ENCODE measurements around the gene CPVL.

Gene CPVL

GRCh38 chr7:29179115-29179514 lies 32.8 kb upstream of the CPVL start:
- no peaks in the 10 kb centered on the region for H3K27me3 ChIP-seq (ENCODE audit: control insufficient read depth, insufficient read depth, low read length)
- no peak overlapping the region for H3K4me3 ChIP-seq (ENCODE audit: low read depth, low read length)
- no peak overlapping the region for H3K9ac ChIP-seq (ENCODE audit: low read depth, low read length)
- H3K27ac ChIP-seq (ENCODE audit: low read depth, low read length): no peak overlapping the region
- H3K4me1 ChIP-seq (ENCODE audit: control insufficient read depth, insufficient read depth, low read length): no peaks in the 10 kb centered on the region
- no peaks in the 10 kb centered on the region for H3K36me3 ChIP-seq (ENCODE audit: control insufficient read depth, insufficient read depth, low read length)
- no peaks in the 10 kb centered on the region for H3K9me3 ChIP-seq (ENCODE audit: control insufficient read depth, insufficient read depth, low read length)

GRCh38 chr7:29177963-29178600 lies 31.7 kb upstream of the CPVL start:
- no peaks in the 10 kb centered on the region for H3K4me1 ChIP-seq (ENCODE audit: control insufficient read depth, insufficient read depth, low read length)
- H3K9me3 ChIP-seq (ENCODE audit: control insufficient read depth, insufficient read depth, low read length): no peaks in the 10 kb centered on the region
- H3K27ac ChIP-seq (ENCODE audit: low read depth, low read length): no peak overlapping the region
- no peaks in the 10 kb centered on the region for H3K36me3 ChIP-seq (ENCODE audit: control insufficient read depth, insufficient read depth, low read length)
- no peak overlapping the region for H3K9ac ChIP-seq (ENCODE audit: low read depth, low read length)
- H3K27me3 ChIP-seq (ENCODE audit: control insufficient read depth, insufficient read depth, low read length): no peaks in the 10 kb centered on the region
- H3K4me3 ChIP-seq (ENCODE audit: low read depth, low read length): no peak overlapping the region

GRCh38 chr7:29173458-29173857 lies 27.1 kb upstream of the CPVL start:
- Histone ChIP-seq H3K27me3 (ENCODE audit: control insufficient read depth, insufficient read depth, low read length) (no peaks in the 10 kb centered on the region), H3K9ac (ENCODE audit: low read depth, low read length) (no peak overlapping the region), H3K36me3 (ENCODE audit: control insufficient read depth, insufficient read depth, low read length) (no peaks in the 10 kb centered on the region), H3K9me3 (ENCODE audit: control insufficient read depth, insufficient read depth, low read length) (no peaks in the 10 kb centered on the region), H3K4me1 (ENCODE audit: control insufficient read depth, insufficient read depth, low read length) (no peaks in the 10 kb centered on the region), H3K4me3 (ENCODE audit: low read depth, low read length) (no peak overlapping the region), H3K27ac (ENCODE audit: low read depth, low read length) (no peak overlapping the region)

DNA sequence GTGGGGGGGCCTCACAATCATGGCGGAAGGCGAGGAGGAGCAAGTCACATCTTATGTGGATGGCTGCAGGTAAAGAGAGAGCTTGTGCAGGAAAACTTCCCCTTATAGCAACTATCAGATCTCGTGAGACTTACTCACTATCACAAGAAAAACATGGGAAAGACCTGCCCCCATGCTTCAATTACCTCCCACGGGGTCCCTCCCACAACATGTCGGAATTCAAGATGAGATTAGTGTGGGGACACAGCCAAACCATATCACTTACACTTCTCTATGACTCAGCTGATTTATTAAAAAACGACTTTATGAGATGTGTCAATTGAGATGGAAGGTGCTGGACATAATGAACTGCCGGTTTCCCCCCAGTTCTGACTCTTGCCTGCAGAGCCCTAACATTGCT lies 24.4 kb upstream of the CPVL start:
- no peak overlapping the region for H3K27ac ChIP-seq (ENCODE audit: low read depth, low read length)
- H3K9me3 ChIP-seq (ENCODE audit: control insufficient read depth, insufficient read depth, low read length): no peaks in the 10 kb centered on the region
- no peak overlapping the region for H3K4me3 ChIP-seq (ENCODE audit: low read depth, low read length)
- no peaks in the 10 kb centered on the region for H3K27me3 ChIP-seq (ENCODE audit: control insufficient read depth, insufficient read depth, low read length)
- H3K36me3 ChIP-seq (ENCODE audit: control insufficient read depth, insufficient read depth, low read length): no peaks in the 10 kb centered on the region
- H3K4me1 ChIP-seq (ENCODE audit: control insufficient read depth, insufficient read depth, low read length): no peaks in the 10 kb centered on the region
- no peak overlapping the region for H3K9ac ChIP-seq (ENCODE audit: low read depth, low read length)

- no peaks in the 10 kb centered on the region for H3K36me3 ChIP-seq (ENCODE audit: control insufficient read depth, insufficient read depth, low read length)
- H3K27ac ChIP-seq (ENCODE audit: low read depth, low read length): no peak overlapping the region
- no peaks in the 10 kb centered on the region for H3K4me1 ChIP-seq (ENCODE audit: control insufficient read depth, insufficient read depth, low read length)
- no peaks in the 10 kb centered on the region for H3K9me3 ChIP-seq (ENCODE audit: control insufficient read depth, insufficient read depth, low read length)
- H3K9ac ChIP-seq (ENCODE audit: low read depth, low read length): no peak overlapping the region
- no peak overlapping the region for H3K4me3 ChIP-seq (ENCODE audit: low read depth, low read length)
- H3K27me3 ChIP-seq (ENCODE audit: control insufficient read depth, insufficient read depth, low read length): no peaks in the 10 kb centered on the region
Observed at GRCh38 chr7:29167721-29168120, 21.4 kb upstream of the CPVL start.

- no peak overlapping the region for H3K27ac ChIP-seq (ENCODE audit: low read depth, low read length)
- H3K27me3 ChIP-seq (ENCODE audit: control insufficient read depth, insufficient read depth, low read length): no peaks in the 10 kb centered on the region
- no peaks in the 10 kb centered on the region for H3K9me3 ChIP-seq (ENCODE audit: control insufficient read depth, insufficient read depth, low read length)
- H3K9ac ChIP-seq (ENCODE audit: low read depth, low read length): no peak overlapping the region
- no peak overlapping the region for H3K4me3 ChIP-seq (ENCODE audit: low read depth, low read length)
- H3K36me3 ChIP-seq (ENCODE audit: control insufficient read depth, insufficient read depth, low read length): no peaks in the 10 kb centered on the region
- no peaks in the 10 kb centered on the region for H3K4me1 ChIP-seq (ENCODE audit: control insufficient read depth, insufficient read depth, low read length)
Observed at GRCh38 chr7:29163854-29164253, 17.5 kb upstream of the CPVL start.

GRCh38 chr7:29162577-29162976 lies 16.2 kb upstream of the CPVL start:
- Histone ChIP-seq H3K4me3 (ENCODE audit: low read depth, low read length) (no peak overlapping the region), H3K9ac (ENCODE audit: low read depth, low read length) (no peak overlapping the region), H3K36me3 (ENCODE audit: control insufficient read depth, insufficient read depth, low read length) (no peaks in the 10 kb centered on the region), H3K9me3 (ENCODE audit: control insufficient read depth, insufficient read depth, low read length) (no peaks in the 10 kb centered on the region), H3K27me3 (ENCODE audit: control insufficient read depth, insufficient read depth, low read length) (no peaks in the 10 kb centered on the region), H3K27ac (ENCODE audit: low read depth, low read length) (no peak overlapping the region), H3K4me1 (ENCODE audit: control insufficient read depth, insufficient read depth, low read length) (no peaks in the 10 kb centered on the region)

DNA sequence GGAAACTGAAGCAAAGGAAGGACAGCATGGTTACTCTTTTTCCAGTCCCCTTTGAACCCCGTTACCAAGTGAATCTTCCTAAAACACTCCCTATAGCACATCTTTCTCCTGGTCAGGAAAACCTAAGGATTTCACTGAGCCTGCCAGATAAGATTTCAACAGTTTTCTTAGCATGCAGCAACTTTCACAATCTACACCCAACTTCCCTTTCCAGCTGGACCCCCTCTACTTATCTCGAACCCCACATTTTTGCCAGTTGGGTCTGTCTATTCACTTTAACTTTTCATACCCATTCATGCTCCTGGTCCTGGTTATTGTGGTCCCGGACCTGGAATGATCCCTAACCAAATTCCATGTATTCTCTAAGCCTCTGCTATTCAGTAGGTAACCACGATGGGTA lies 14.9 kb upstream of the CPVL start:
- no peak overlapping the region for H3K9ac ChIP-seq (ENCODE audit: low read depth, low read length)
- no peaks in the 10 kb centered on the region for H3K9me3 ChIP-seq (ENCODE audit: control insufficient read depth, insufficient read depth, low read length)
- no peak overlapping the region for H3K4me3 ChIP-seq (ENCODE audit: low read depth, low read length)
- no peaks in the 10 kb centered on the region for H3K36me3 ChIP-seq (ENCODE audit: control insufficient read depth, insufficient read depth, low read length)
- H3K27me3 ChIP-seq (ENCODE audit: control insufficient read depth, insufficient read depth, low read length): no peaks in the 10 kb centered on the region
- peaks cover 12% of the 10 kb centered on the region for H3K4me1 ChIP-seq (ENCODE audit: control insufficient read depth, insufficient read depth, low read length)
- H3K27ac ChIP-seq (ENCODE audit: low read depth, low read length): no peak overlapping the region

GRCh38 chr7:29160080-29160479 lies 13.7 kb upstream of the CPVL start:
- Histone ChIP-seq H3K36me3 (ENCODE audit: control insufficient read depth, insufficient read depth, low read length) (no peaks in the 10 kb centered on the region), H3K9me3 (ENCODE audit: control insufficient read depth, insufficient read depth, low read length) (no peaks in the 10 kb centered on the region), H3K4me1 (ENCODE audit: control insufficient read depth, insufficient read depth, low read length) (peaks cover 12% of the 10 kb centered on the region), H3K9ac (ENCODE audit: low read depth, low read length) (no peak overlapping the region), H3K4me3 (ENCODE audit: low read depth, low read length) (no peak overlapping the region), H3K27ac (ENCODE audit: low read depth, low read length) (no peak overlapping the region), H3K27me3 (ENCODE audit: control insufficient read depth, insufficient read depth, low read length) (no peaks in the 10 kb centered on the region)

- Histone ChIP-seq H3K4me1 (ENCODE audit: control insufficient read depth, insufficient read depth, low read length) (peaks cover 12% of the 10 kb centered on the region), H3K9me3 (ENCODE audit: control insufficient read depth, insufficient read depth, low read length) (no peaks in the 10 kb centered on the region), H3K36me3 (ENCODE audit: control insufficient read depth, insufficient read depth, low read length) (no peaks in the 10 kb centered on the region), H3K4me3 (ENCODE audit: low read depth, low read length) (no peak overlapping the region), H3K9ac (ENCODE audit: low read depth, low read length) (no peak overlapping the region), H3K27me3 (ENCODE audit: control insufficient read depth, insufficient read depth, low read length) (no peaks in the 10 kb centered on the region), H3K27ac (ENCODE audit: low read depth, low read length) (no peak overlapping the region)
Observed at GRCh38 chr7:29158795-29159423, 12.6 kb upstream of the CPVL start.

DNA sequence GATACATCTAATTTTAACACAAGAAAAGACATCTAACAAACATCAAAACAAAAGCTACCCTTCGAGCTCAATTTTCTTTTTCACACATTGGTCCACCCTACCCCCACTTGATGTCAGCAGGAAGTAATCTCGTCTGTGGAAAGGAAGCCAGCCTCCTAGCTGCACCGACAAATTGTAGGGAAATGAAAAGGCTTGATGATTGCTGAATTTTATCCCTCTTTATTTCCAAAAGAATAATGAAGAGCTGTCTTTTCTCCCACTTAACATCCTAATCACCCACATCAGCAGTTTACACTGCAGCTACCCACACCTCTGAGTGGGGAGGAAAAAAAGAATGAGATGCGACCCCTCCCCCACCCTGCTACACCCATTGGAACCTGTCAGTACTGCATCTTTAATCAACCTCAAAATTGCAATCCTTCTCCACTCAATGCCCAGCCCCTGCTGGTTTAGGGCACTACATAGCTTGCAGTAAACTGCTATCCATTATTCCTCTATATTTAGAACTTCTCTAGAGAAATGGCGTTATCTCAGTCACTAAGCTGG lies 10.6 kb upstream of the CPVL start:
- no peaks in the 10 kb centered on the region for H3K36me3 ChIP-seq (ENCODE audit: control insufficient read depth, insufficient read depth, low read length)
- H3K4me3 ChIP-seq (ENCODE audit: low read depth, low read length): no peak overlapping the region
- H3K27ac ChIP-seq (ENCODE audit: low read depth, low read length): no peak overlapping the region
- no peaks in the 10 kb centered on the region for H3K27me3 ChIP-seq (ENCODE audit: control insufficient read depth, insufficient read depth, low read length)
- no peak overlapping the region for H3K9ac ChIP-seq (ENCODE audit: low read depth, low read length)
- peaks cover 12% of the 10 kb centered on the region for H3K4me1 ChIP-seq (ENCODE audit: control insufficient read depth, insufficient read depth, low read length)
- H3K9me3 ChIP-seq (ENCODE audit: control insufficient read depth, insufficient read depth, low read length): no peaks in the 10 kb centered on the region
